AG09309 (cell line): ENCODE measurements around the gene MAGEC1.
"Not testable (repeated sequence)": the region's sequence is repeated elsewhere in the genome, so short reads cannot be mapped to it uniquely, and the experiment has no call there.

Source experiments
- DNase-seq: peaks from one replicate; pipeline ENCODE4 v3.0.0-alpha.2; 2010; ENCODE audit warnings: low read depth
- H3K4me3 ChIP-seq: 2 replicates; pipeline ENCODE4 v1.5.1; 2011; ENCODE audit warnings: mild to moderate bottlenecking, low read depth, low read length, moderate library complexity; ENCODE audit not compliant: control insufficient read depth
- CTCF ChIP-seq: IDR thresholded peaks from 2 replicates; pipeline ENCODE4 v1.5.1; 2011; ENCODE audit warnings: mild to moderate bottlenecking, low read depth, low read length, inconsistent platforms; ENCODE audit not compliant: insufficient read depth, control insufficient read depth; ENCODE audit errors: missing control alignments

MAGEC1 gene, protein sequence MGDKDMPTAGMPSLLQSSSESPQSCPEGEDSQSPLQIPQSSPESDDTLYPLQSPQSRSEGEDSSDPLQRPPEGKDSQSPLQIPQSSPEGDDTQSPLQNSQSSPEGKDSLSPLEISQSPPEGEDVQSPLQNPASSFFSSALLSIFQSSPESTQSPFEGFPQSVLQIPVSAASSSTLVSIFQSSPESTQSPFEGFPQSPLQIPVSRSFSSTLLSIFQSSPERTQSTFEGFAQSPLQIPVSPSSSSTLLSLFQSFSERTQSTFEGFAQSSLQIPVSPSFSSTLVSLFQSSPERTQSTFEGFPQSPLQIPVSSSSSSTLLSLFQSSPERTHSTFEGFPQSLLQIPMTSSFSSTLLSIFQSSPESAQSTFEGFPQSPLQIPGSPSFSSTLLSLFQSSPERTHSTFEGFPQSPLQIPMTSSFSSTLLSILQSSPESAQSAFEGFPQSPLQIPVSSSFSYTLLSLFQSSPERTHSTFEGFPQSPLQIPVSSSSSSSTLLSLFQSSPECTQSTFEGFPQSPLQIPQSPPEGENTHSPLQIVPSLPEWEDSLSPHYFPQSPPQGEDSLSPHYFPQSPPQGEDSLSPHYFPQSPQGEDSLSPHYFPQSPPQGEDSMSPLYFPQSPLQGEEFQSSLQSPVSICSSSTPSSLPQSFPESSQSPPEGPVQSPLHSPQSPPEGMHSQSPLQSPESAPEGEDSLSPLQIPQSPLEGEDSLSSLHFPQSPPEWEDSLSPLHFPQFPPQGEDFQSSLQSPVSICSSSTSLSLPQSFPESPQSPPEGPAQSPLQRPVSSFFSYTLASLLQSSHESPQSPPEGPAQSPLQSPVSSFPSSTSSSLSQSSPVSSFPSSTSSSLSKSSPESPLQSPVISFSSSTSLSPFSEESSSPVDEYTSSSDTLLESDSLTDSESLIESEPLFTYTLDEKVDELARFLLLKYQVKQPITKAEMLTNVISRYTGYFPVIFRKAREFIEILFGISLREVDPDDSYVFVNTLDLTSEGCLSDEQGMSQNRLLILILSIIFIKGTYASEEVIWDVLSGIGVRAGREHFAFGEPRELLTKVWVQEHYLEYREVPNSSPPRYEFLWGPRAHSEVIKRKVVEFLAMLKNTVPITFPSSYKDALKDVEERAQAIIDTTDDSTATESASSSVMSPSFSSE

DNA sequence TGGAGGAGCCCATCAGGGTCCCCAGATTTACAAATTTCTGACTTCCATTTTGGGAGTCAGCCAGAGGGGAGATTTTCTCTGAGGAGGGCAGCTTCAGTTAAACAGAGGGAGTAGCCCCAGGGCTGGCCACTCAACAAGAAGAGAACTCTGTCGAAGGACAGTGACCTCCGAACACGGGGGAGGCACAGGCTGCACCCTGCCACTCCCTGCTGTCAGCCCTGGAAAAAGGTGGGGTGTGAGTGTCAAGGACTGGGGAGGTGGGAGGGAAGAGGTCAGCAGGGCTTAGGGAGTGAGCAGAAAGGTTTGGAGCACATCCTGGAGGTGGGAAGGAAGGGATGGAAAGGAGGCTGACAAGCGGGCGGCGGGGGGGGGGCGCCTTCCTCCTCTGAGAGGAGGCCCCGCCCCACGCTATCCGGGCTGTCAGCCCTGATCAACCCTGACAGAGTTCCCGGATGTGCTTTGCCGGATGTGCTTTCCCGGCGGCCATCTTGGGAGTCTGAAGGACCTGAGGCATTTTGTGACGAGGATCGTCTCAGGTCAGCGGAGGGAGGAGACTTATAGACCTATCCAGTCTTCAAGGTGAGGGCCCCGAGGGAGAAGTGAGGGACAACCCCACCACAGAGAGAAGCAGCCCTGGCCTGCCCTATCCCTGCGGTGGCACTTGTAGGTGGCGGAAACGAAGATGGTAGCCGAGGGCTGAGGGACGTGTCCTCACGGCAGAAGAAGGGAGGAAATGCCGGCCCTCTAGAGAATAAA, at the start of gene MAGEC1:
MAGEC1 (plus strand) TSS at position 495 of the 756 bp plus-strand sequence. CDS start 1,179 bp downstream, outside the sequence.
- DNase-seq: no peak
- no peak for TF ChIP-seq CTCF
- no peak within 1 kb of the TSS for H3K4me3 ChIP-seq

GRCh38 chrX:141857479-141857878, 46.2 kb upstream of the MAGEC1 start:
- no peak for TF ChIP-seq CTCF
- H3K4me3 ChIP-seq: no peak overlapping the region
- DNase-seq: no peak

GRCh38 chrX:141879616-141880015, 24.1 kb upstream of the MAGEC1 start:
- H3K4me3 ChIP-seq: no peak overlapping the region
- DNase-seq: no peak
- TF ChIP-seq CTCF: no peak

- H3K4me3 ChIP-seq, DNase-seq: not testable (repeated sequence)
These were observed 14.9 kb upstream of the MAGEC1 start for GRCh38 chrX:141888811-141889210.

DNA sequence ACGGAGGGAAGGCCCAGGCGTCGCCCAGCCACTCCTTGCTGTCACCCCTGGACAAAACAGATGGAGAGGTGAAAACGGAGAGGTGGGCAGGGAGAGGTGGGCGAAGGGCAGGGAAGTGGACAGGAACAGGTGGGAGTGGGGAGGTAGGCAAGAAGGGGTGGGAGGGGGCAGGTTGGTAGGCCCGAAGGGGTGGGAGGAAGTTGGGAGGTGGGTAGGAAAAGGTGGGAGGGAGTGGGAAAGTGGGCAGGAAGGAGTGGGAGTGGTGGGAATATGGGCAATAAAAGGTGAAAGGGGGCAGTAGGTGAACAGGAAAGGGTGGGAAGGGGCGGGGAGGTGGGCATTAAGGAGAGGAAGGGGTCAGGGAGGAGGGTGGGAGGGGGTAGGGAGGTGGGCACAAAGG, 9.0 kb upstream of the MAGEC1 start:
- DNase-seq: no peak
- no peak overlapping the region for H3K4me3 ChIP-seq
- TF ChIP-seq CTCF: no peak

DNA sequence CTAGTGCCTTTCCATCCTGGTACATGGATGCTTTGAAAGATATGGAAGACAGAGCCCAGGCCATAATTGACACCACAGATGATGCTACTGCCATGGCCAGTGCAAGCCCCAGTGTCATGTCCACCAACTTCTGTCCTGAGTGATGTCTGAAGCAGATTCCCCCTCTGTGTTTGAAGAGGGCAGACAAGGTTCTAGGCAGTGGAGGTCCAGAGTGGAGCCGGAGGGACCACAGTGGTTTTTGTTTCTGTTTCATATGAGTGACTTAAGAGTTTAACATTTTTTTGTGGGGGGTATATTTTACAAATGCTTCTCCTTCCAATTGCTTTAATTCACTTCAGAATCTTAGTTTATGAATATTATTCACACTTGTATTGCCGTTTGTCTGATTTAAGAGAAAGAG, 6.0 kb upstream of the MAGEC1 start:
- no peak overlapping the region for H3K4me3 ChIP-seq
- DNase-seq: no peak
- no peak for TF ChIP-seq CTCF
